IPS DF 4.7 (cell line): ENCODE measurements around the gene CORIN.
A peak's percentile ranks its signal among the peaks of the same experiment; 100 is the strongest.
"Not testable (repeated sequence)": the region's sequence is repeated elsewhere in the genome, so short reads cannot be mapped to it uniquely, and the experiment has no call there.

Source experiments
- DNase-seq: peaks from one replicate; pipeline ENCODE4 v3.0.0-alpha.2; 2013; ENCODE audit warnings: low spot score; ENCODE audit errors: extremely low read depth

The CORIN gene

GRCh38 chr4:47721892-47722575, 115.8 kb downstream of the CORIN start:
- DNase-seq, result no peak

- DNase-seq, result no peak
These were observed 116.4 kb downstream of the CORIN start for GRCh38 chr4:47721485-47721884.

GRCh38 chr4:47720787-47721186, 117.1 kb downstream of the CORIN start:
- no peak for DNase-seq

GRCh38 chr4:47719576-47719975, 118.3 kb downstream of the CORIN start:
- no peak for DNase-seq

- no peak for DNase-seq
These were observed 119.2 kb downstream of the CORIN start for GRCh38 chr4:47718696-47719095.

- no peak for DNase-seq
These were observed 120.7 kb downstream of the CORIN start for GRCh38 chr4:47717188-47717587.

- no peak for DNase-seq
These were observed 122.0 kb downstream of the CORIN start for GRCh38 chr4:47715716-47716416.

GRCh38 chr4:47714269-47714668, 123.6 kb downstream of the CORIN start:
- DNase-seq, result no peak

GRCh38 chr4:47713129-47713834, 124.6 kb downstream of the CORIN start:
- no peak for DNase-seq

- DNase-seq, result no peak
These were observed 126.2 kb downstream of the CORIN start for GRCh38 chr4:47711646-47712045.

GRCh38 chr4:47711183-47711582, 126.7 kb downstream of the CORIN start:
- DNase-seq, result no peak

GRCh38 chr4:47706352-47706751, 131.5 kb downstream of the CORIN start:
- DNase-seq, result not testable (repeated sequence)

- DNase-seq, result no peak
These were observed 132.4 kb downstream of the CORIN start for GRCh38 chr4:47705326-47705981.

- peak; percentile 46 for DNase-seq
These were observed 133.1 kb downstream of the CORIN start for GRCh38 chr4:47704693-47705325.

- DNase-seq, result no peak
These were observed 133.9 kb downstream of the CORIN start for GRCh38 chr4:47703956-47704355.

GRCh38 chr4:47703008-47703407, 134.9 kb downstream of the CORIN start:
- DNase-seq, result no peak

GRCh38 chr4:47701286-47701685, 136.6 kb downstream of the CORIN start:
- no peak for DNase-seq

GRCh38 chr4:47698837-47699236, 139.0 kb downstream of the CORIN start:
- no peak for DNase-seq

GRCh38 chr4:47696823-47697222, 141.0 kb downstream of the CORIN start:
- no peak for DNase-seq

GRCh38 chr4:47695260-47695659, 142.6 kb downstream of the CORIN start:
- no peak for DNase-seq

- no peak for DNase-seq
These were observed 143.5 kb downstream of the CORIN start for GRCh38 chr4:47694322-47694721.
